GM12878 (cell line): Measurements from ENCODE around the gene EML1. TPM values are rescaled to one million over a fixed set of nuclear protein-coding genes. Genes with fewer than 3 reads are reported as not detected.

ENCODE experiments used
- ATAC-seq: fragments of 200-7000 bp; cut with Tn5 transposase; 3 replicates; pipeline ENCODE4 v1.9.1; 2020; ENCODE audit warnings: mild to moderate bottlenecking, moderate library complexity
- BruUV-seq: library from RNA; stranded (reverse); fragments of 400-500 nt; replicated peaks from 2 replicates; lab custom pipeline; 2021; lab: Mats Ljungman, UMichigan
- CTCF ChIA-PET: fragments of 300-600 bp; sonication (Branson Sonifier 250); formaldehyde crosslinking; extraction: SDS; loops from one replicate; lab custom pipeline; 2021; ENCODE audit warnings: inconsistent platforms; lab: Yijun Ruan, JAX
- POLR2A ChIA-PET: fragments of 350-600 bp; formaldehyde crosslinking; extraction: SDS; loops from one replicate; lab custom pipeline; 2021; ENCODE audit warnings: inconsistent platforms; lab: Charles Lee
- RAD21 ChIA-PET: fragments of 300-600 bp; sonication (Branson Sonifier 250); formaldehyde crosslinking; loops from one replicate; lab custom pipeline; 2023; ENCODE audit warnings: antibody characterized with exemption; ENCODE audit not compliant: unreplicated experiment; lab: Charles Lee
- SMC1A ChIA-PET: fragments of 300-600 bp; sonication (Branson Sonifier 250); formaldehyde crosslinking; loops from one replicate; lab custom pipeline; 2023; ENCODE audit not compliant: unreplicated experiment, uncharacterized antibody; lab: Charles Lee
- DNase-seq: peaks from one replicate; pipeline ENCODE4 v3.0.0-alpha.2; 2011; ENCODE audit warnings: low read depth, low spot score
- FAIRE-seq: peaks from 3 replicates; lab custom pipeline; 2011; peaks lifted over from hg19 to GRCh38; lab: Jason Lieb, UNC
- H2AFZ ChIP-seq: 2 replicates; pipeline ENCODE4 v1.6.0; 2011; ENCODE audit warnings: low read depth, low read length, control low read depth; ENCODE audit not compliant: control insufficient read depth
- H3K27ac ChIP-seq: 2 replicates; pipeline ENCODE4 v1.5.1; 2011; ENCODE audit warnings: control low read depth; ENCODE audit not compliant: control insufficient read depth, insufficient read depth
- H3K27me3 ChIP-seq, 2 experiments: replicated peaks in 1 of 2; 2 replicates each; pipeline versions ENCODE4 v1.6.0 to v1.6.1; 2011; ENCODE audit warnings: low read length in 1 of 2; ENCODE audit not compliant: control insufficient read depth in 2 of 2, insufficient read depth in 2 of 2
- H3K36me3 ChIP-seq, 2 experiments: 2 replicates each; pipeline ENCODE4 v1.5.1; 2011; ENCODE audit warnings: low read length in 1 of 2; ENCODE audit not compliant: control insufficient read depth in 2 of 2, insufficient read depth in 2 of 2
- H3K4me1 ChIP-seq: 2 replicates; pipeline ENCODE4 v1.6.1; 2011; ENCODE audit warnings: mild to moderate bottlenecking, low read length, moderate library complexity, mixed read lengths; ENCODE audit not compliant: control insufficient read depth, insufficient read depth
- H3K4me2 ChIP-seq: 2 replicates; pipeline ENCODE4 v1.6.0; 2011; ENCODE audit warnings: control low read depth; ENCODE audit not compliant: control insufficient read depth, insufficient read depth
- H3K4me3 ChIP-seq: fragments of 200-600 bp; sonication (generic); 2 replicates; pipeline ENCODE4 v1.5.1; 2016
- H3K79me2 ChIP-seq: 2 replicates; pipeline ENCODE4 v1.6.0; 2011; ENCODE audit warnings: low read length; ENCODE audit not compliant: control insufficient read depth, insufficient read depth
- H3K9ac ChIP-seq: 2 replicates; pipeline ENCODE4 v1.8.0; 2011; ENCODE audit warnings: low read length, control low read depth, mixed read lengths; ENCODE audit not compliant: control insufficient read depth, insufficient read depth
- H3K9me3 ChIP-seq: replicated peaks from 3 replicates; pipeline ENCODE4 v1.5.1; 2011; ENCODE audit warnings: mild to moderate bottlenecking, low read length; ENCODE audit not compliant: control insufficient read depth, insufficient read depth
- H4K20me1 ChIP-seq: 2 replicates; pipeline ENCODE4 v1.6.0; 2011; ENCODE audit not compliant: control insufficient read depth, insufficient read depth
- ATF7 ChIP-seq: fragments of 450-650 bp; IDR thresholded peaks from 2 replicates; pipeline ENCODE4 v1.6.1; 2016; ENCODE audit warnings: low read depth, mild to moderate bottlenecking
- CBX5 ChIP-seq: sonication (generic); IDR thresholded peaks from 2 replicates; pipeline ENCODE4 v1.6.1; 2016; ENCODE audit warnings: low read depth, moderate library complexity, mild to moderate bottlenecking, inconsistent platforms
- CEBPB ChIP-seq, 2 experiments: fragments of 150-350 bp in 1 of 2; IDR thresholded peaks; 2 replicates each; pipeline ENCODE4 v1.6.1; 2012 to 2014; ENCODE audit warnings: low read depth in 2 of 2, low read length in 2 of 2, borderline replicate concordance in 1 of 2, inconsistent platforms in 1 of 2
- EP300 ChIP-seq, 2 experiments: fragments of 150-350 bp in 1 of 2; IDR thresholded peaks; 2 replicates each; pipeline ENCODE4 v1.6.1; 2011 to 2012; ENCODE audit warnings: low read depth in 2 of 2, low read length in 2 of 2, borderline replicate concordance in 1 of 2, improper control_type of control experiment in 1 of 2, inconsistent platforms in 1 of 2; ENCODE audit not compliant: control insufficient read depth in 1 of 2
- EZH2 ChIP-seq: IDR thresholded peaks from 2 replicates; pipeline ENCODE4 v1.6.1; 2012; ENCODE audit warnings: low read depth, mild to moderate bottlenecking, control low read depth, inconsistent platforms, low read length, borderline replicate concordance; ENCODE audit not compliant: control insufficient read depth
- FOS ChIP-seq: IDR thresholded peaks from 3 replicates; pipeline ENCODE4 v1.6.1; 2011; ENCODE audit warnings: borderline replicate concordance; ENCODE audit not compliant: insufficient read length; ENCODE audit errors: extremely low read depth
- HDGF ChIP-seq: fragments of 450-650 bp; IDR thresholded peaks from 2 replicates; pipeline ENCODE4 v1.6.1; 2016; ENCODE audit warnings: antibody characterized with exemption
- IRF4 ChIP-seq: IDR thresholded peaks from 2 replicates; pipeline ENCODE4 v1.6.1; 2011; ENCODE audit warnings: low read depth, low read length
- IRF5 ChIP-seq: fragments of 450-650 bp; IDR thresholded peaks from 2 replicates; pipeline ENCODE4 v1.6.1; 2017; ENCODE audit warnings: borderline replicate concordance
- TBL1XR1 ChIP-seq: IDR thresholded peaks from 2 replicates; pipeline ENCODE4 v1.6.1; 2012; ENCODE audit warnings: low read depth, low read length, improper control_type of control experiment
- ZBTB11 ChIP-seq: fragments of 450-650 bp; formaldehyde crosslinking; IDR thresholded peaks from 2 replicates; pipeline ENCODE4 v1.5.0; 2022; ENCODE audit warnings: mild to moderate bottlenecking, missing genetic modification characterization
- WGBS: methylation state at CpG from one replicate; pipeline ENCODE4 v1.1.6; 2016; ENCODE audit warnings: low lambda C conversion rate; ENCODE audit not compliant: insufficient replicate concordance, insufficient coverage; ENCODE audit errors: missing lambda C conversion rate; 5-methylcytosine and 5-hydroxymethylcytosine counted together
- in situ Hi-C: fragments of 300-500 bp; cut with MboI; formaldehyde crosslinking; loops from 9 replicates; pipeline ENCODE4 v1.14.3; 2018; ENCODE audit warnings: mixed read lengths
- intact Hi-C: fragments of 100-400 bp; cut with micrococcal nuclease; formaldehyde crosslinking; loops from one replicate; pipeline ENCODE4 v1.14.2; 2022; ENCODE audit not compliant: unreplicated experiment
- polyA plus RNA-seq, 11 experiments: library from polyadenylated mRNA; depleted of rRNA in 4 of 11; unstranded in 6 of 11; stranded (reverse) in 5 of 11; fragments of >200 nt; fragmentation: Nextera tagmentation in 4 of 11; fragmentation: Illumina TruSeq in 1 of 11; extraction: Ambion mirVana in 4 of 11; extraction: Trizol in 1 of 11; gene quantifications; 1 replicate in 1 of 11; 2 replicates in 10 of 11; pipeline versions ENCODE4 v1.2.1 to v1.2.3, GENCODE V29; 2011 to 2016; ENCODE audit warnings: inconsistent platforms in 2 of 11, missing spikeins in 2 of 11, low read depth in 1 of 11
- total RNA-seq, 4 experiments: library from RNA; depleted of rRNA in 3 of 4; stranded (reverse); fragments of >200 nt in 3 of 4; fragmentation: Illumina TruSeq in 1 of 4; extraction: Trizol in 1 of 4; gene quantifications; 2 replicates each; pipeline versions ENCODE4 v1.2.1 to v1.2.3, GENCODE V29; 2013 to 2021

Gene EML1
- total and polyA plus RNA-seq, 10 of the 15 experiments (the other 5 are each of a cell fraction or from before 2014, with no cell fraction given) = 0.05 to 3.4 (median 0.11) TPM; not detected in 3

GRCh38 chr14:99754141-99755067 lies 38.8 kb upstream of the EML1 start:
- Histone ChIP-seq H3K79me2 (no peaks in the 10 kb centered on the region), H3K9ac (no peak overlapping the region), H2AFZ (no peak overlapping the region), H4K20me1 (no peaks in the 10 kb centered on the region), H3K4me3 (no peak overlapping the region), H3K9me3 (no peaks in the 10 kb centered on the region), H3K27ac (no peak overlapping the region), H3K4me2 (no peak overlapping the region), H3K27me3 (peaks cover 2 to 4% of the 10 kb centered on the region in 2 experiments; a peak in 2 of 4 replicates), H3K4me1 (peaks cover 3% of the 10 kb centered on the region), H3K36me3 (no peaks in the 10 kb centered on the region)
- ChIA-PET CTCF (interaction anchor here (0.8 to 0.9 kb wide), 2 partner anchors 126 to 145 kb away, joined by 3 to 4 read pairs; no protein-coding TSS in a partner anchor), POLR2A (no interaction called here), SMC1A (no interaction called here), RAD21 (no interaction called here)
- intact Hi-C loops = no loop called here
- FAIRE-seq (no peak), DNase-seq (no peak), ATAC-seq (peak; percentile 64)
- BruUV-seq = no TSS peak
- WGBS = 2% methylated on average over 24 of the region's 24 CpGs
- in situ Hi-C loops = no loop called here
- TF ChIP-seq EP300 (IDR thresholded peaks at IDR 0.05; ENCODE audit: borderline replicate concordance in 1 of 2, control insufficient read depth in 1 of 2, low read depth in 2 of 2, low read length in 2 of 2) = no peak
- no peak for TF ChIP-seq FOS

GRCh38 chr14:99755068-99755405 lies 38.2 kb upstream of the EML1 start:
- BruUV-seq = no TSS peak
- Histone ChIP-seq H3K9me3 (no peaks in the 10 kb centered on the region), H2AFZ (no peak overlapping the region), H3K27ac (no peak overlapping the region), H4K20me1 (no peaks in the 10 kb centered on the region), H3K9ac (no peak overlapping the region), H3K27me3 (peaks cover 2 to 4% of the 10 kb centered on the region in 2 experiments; a peak in 2 of 4 replicates), H3K36me3 (no peaks in the 10 kb centered on the region), H3K4me2 (no peak overlapping the region), H3K79me2 (no peaks in the 10 kb centered on the region), H3K4me1 (peaks cover 6% of the 10 kb centered on the region), H3K4me3 (no peak overlapping the region)
- SMC1A ChIA-PET = no interaction called here
- RAD21 ChIA-PET = no interaction called here
- POLR2A ChIA-PET = no interaction called here
- FAIRE-seq = no peak
- CTCF ChIA-PET = interaction anchor here (0.8 kb wide), 1 partner anchor 144 kb away, joined by 3 read pairs; no protein-coding TSS in a partner anchor
- WGBS = 22% methylated on average over 7 of the region's 8 CpGs
- no peak for DNase-seq
- intact Hi-C loops (no loop called here), in situ Hi-C loops (no loop called here)
- no peak for ATAC-seq
- TF ChIP-seq TBL1XR1 (no peak), IRF5 (no peak), IRF4 (no peak), ATF7 (no peak), CEBPB (IDR thresholded peaks at IDR 0.05; ENCODE audit: borderline replicate concordance in 1 of 2, low read depth in 2 of 2, low read length in 2 of 2) (no peak), HDGF (no peak), EZH2 (no peak), ZBTB11 (no peak), CBX5 (no peak)
